IMR-90 (cell line): ENCODE results near the gene HAX1.

ENCODE experiments used
- BHLHE40 ChIP-seq: fragments of 150-350 bp; IDR thresholded peaks from 2 replicates; pipeline ENCODE4 v1.6.1; 2016; ENCODE audit warnings: mild to moderate bottlenecking, low read depth, low read length
- CEBPB ChIP-seq: IDR thresholded peaks from 2 replicates; pipeline ENCODE4 v1.6.1; 2012; ENCODE audit warnings: low read depth, low read length, improper control_type of control experiment
- CTCF ChIP-seq: conservative IDR thresholded peaks from 2 replicates; pipeline ENCODE4 v1.5.1; 2012; ENCODE audit warnings: mild to moderate bottlenecking, low read depth, low read length, improper control_type of control experiment
- MAZ ChIP-seq: IDR thresholded peaks from 2 replicates; pipeline ENCODE4 v1.6.1; 2012; ENCODE audit warnings: low read depth, mild to moderate bottlenecking, low read length, improper control_type of control experiment, moderate library complexity, borderline replicate concordance
- POLR2A ChIP-seq: IDR thresholded peaks from 2 replicates; pipeline ENCODE4 v1.6.1; 2012; ENCODE audit warnings: mild to moderate bottlenecking, low read depth, low read length
- RAD21 ChIP-seq: IDR thresholded peaks from 2 replicates; pipeline ENCODE4 v1.6.1; 2012; ENCODE audit warnings: low read length, improper control_type of control experiment
- RFX5 ChIP-seq: IDR thresholded peaks from 2 replicates; pipeline ENCODE4 v1.8.0; 2012; ENCODE audit warnings: low read depth, mild to moderate bottlenecking, low read length, moderate library complexity
- USF2 ChIP-seq: fragments of 150-350 bp; IDR thresholded peaks from 2 replicates; pipeline ENCODE4 v1.6.1; 2017; ENCODE audit warnings: mild to moderate bottlenecking, antibody characterized with exemption, low read length, low read depth

- TF ChIP-seq BHLHE40 = no peak
- no peak for TF ChIP-seq CTCF
- TF ChIP-seq POLR2A = no peak
- no peak for TF ChIP-seq RAD21
- TF ChIP-seq RFX5 = no peak
- no peak for TF ChIP-seq CEBPB
- TF ChIP-seq USF2 = no peak
- TF ChIP-seq MAZ = no peak
These were observed 35.6 kb upstream of the HAX1 start for GRCh38 chr1:154236855-154237254.
